ENCODE results near the gene ITGAV.

DNA sequence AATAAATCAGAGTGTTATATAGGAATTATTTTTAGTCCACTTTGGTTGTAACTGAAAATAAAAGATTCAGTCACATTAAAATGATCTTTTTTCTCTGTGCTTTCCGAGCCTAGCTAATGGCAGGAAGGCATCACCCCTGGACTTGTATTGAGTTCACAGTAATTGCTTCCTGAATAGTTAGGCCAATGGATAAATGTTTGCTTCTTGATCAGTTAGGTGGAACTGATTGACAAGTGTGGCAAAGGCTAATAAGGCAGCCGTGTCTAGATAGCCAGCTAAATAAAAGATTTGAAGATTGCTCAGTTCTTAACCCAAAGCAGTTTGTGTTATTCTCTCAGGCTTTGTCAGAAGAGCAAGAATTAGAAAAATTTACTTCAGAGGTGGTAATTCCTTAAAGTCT, 124.8 kb downstream of the ITGAV start:
- TF ChIP-seq EZH2 (IDR thresholded peaks at IDR 0.05; ENCODE audit: low read length, missing control alignments), result no peak
- TF ChIP-seq, protein P1, sequence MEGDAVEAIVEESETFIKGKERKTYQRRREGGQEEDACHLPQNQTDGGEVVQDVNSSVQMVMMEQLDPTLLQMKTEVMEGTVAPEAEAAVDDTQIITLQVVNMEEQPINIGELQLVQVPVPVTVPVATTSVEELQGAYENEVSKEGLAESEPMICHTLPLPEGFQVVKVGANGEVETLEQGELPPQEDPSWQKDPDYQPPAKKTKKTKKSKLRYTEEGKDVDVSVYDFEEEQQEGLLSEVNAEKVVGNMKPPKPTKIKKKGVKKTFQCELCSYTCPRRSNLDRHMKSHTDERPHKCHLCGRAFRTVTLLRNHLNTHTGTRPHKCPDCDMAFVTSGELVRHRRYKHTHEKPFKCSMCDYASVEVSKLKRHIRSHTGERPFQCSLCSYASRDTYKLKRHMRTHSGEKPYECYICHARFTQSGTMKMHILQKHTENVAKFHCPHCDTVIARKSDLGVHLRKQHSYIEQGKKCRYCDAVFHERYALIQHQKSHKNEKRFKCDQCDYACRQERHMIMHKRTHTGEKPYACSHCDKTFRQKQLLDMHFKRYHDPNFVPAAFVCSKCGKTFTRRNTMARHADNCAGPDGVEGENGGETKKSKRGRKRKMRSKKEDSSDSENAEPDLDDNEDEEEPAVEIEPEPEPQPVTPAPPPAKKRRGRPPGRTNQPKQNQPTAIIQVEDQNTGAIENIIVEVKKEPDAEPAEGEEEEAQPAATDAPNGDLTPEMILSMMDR (conservative IDR thresholded peaks at IDR 0.05 in 1 of 2, IDR thresholded peaks at IDR 0.05 in 1 of 2; ENCODE audit: low read depth in 1 of 2, low read length in 2 of 2), result no peak
